HAP-1 (cell line): ENCODE results near the gene WDR70.
"Not testable (repeated sequence)": the region's sequence is repeated elsewhere in the genome, so short reads cannot be mapped to it uniquely, and the experiment has no call there.

Experiments
- DNase-seq, 2 experiments: peaks; one replicate each; pipeline ENCODE4 v3.0.0-alpha.2; 2016 to 2020; ENCODE audit warnings: low spot score in 2 of 2
- H3K27me3 ChIP-seq: fragments of 250-450 bp; sonication (Bioruptor Pico); 2 replicates; pipeline ENCODE4 v1.5.1; 2020; ENCODE audit warnings: low read depth, mild to moderate bottlenecking, moderate library complexity
- H3K36me3 ChIP-seq: fragments of 250-450 bp; sonication (Bioruptor Pico); replicated peaks from 2 replicates; pipeline ENCODE4 v1.5.1; 2020; ENCODE audit warnings: mild to moderate bottlenecking
- H3K4me1 ChIP-seq: fragments of 250-450 bp; sonication (Bioruptor Pico); 2 replicates; pipeline ENCODE4 v1.5.1; 2020; ENCODE audit warnings: mild to moderate bottlenecking
- H3K4me3 ChIP-seq: fragments of 250-450 bp; sonication (Bioruptor Pico); 2 replicates; pipeline ENCODE4 v1.5.1; 2020; ENCODE audit warnings: mild to moderate bottlenecking, moderate library complexity
- H3K9me3 ChIP-seq: fragments of 250-450 bp; sonication (Bioruptor Pico); 2 replicates; pipeline ENCODE4 v1.5.1; 2020; ENCODE audit warnings: mild to moderate bottlenecking, moderate library complexity
- in situ Hi-C: fragments of 300-500 bp; cut with MboI; formaldehyde crosslinking; loops from 3 replicates; pipeline ENCODE4 v1.14.3; 2020; ENCODE audit warnings: low sequenced_read_pairs, inconsistent platforms, mixed read lengths

Gene WDR70

GRCh38 chr5:37786862-37787519 is 407.9 kb downstream of the WDR70 start:
- in situ Hi-C loops, result no loop called here
- Histone ChIP-seq H3K27me3 (no peaks in the 10 kb centered on the region), H3K36me3 (no peaks in the 10 kb centered on the region), H3K9me3 (no peaks in the 10 kb centered on the region), H3K4me3 (no peak overlapping the region), H3K4me1 (no peaks in the 10 kb centered on the region)
- DNase-seq, result no peak

GRCh38 chr5:37787742-37788141 is 408.6 kb downstream of the WDR70 start:
- in situ Hi-C loops, result no loop called here
- H3K36me3 ChIP-seq, result no peaks in the 10 kb centered on the region
- no peak for DNase-seq

GRCh38 chr5:37789991-37790390 is 410.9 kb downstream of the WDR70 start:
- H3K9me3 ChIP-seq, result no peaks in the 10 kb centered on the region
- no peak overlapping the region for H3K4me3 ChIP-seq
- H3K27me3 ChIP-seq, result no peaks in the 10 kb centered on the region
- H3K4me1 ChIP-seq, result no peaks in the 10 kb centered on the region
- in situ Hi-C loops, result no loop called here
- H3K36me3 ChIP-seq, result no peaks in the 10 kb centered on the region
- no peak for DNase-seq

More at GRCh38 chr5:37787742-37788141, 408.6 kb downstream of the WDR70 start:
- no peaks in the 10 kb centered on the region for H3K9me3 ChIP-seq
- H3K27me3 ChIP-seq, result no peaks in the 10 kb centered on the region
- no peaks in the 10 kb centered on the region for H3K4me1 ChIP-seq
- H3K4me3 ChIP-seq, result no peak overlapping the region

GRCh38 chr5:37791321-37791720 is 412.2 kb downstream of the WDR70 start:
- no peaks in the 10 kb centered on the region for H3K4me1 ChIP-seq
- in situ Hi-C loops, result no loop called here
- H3K27me3 ChIP-seq, result no peaks in the 10 kb centered on the region
- DNase-seq, result no peak
- no peak overlapping the region for H3K4me3 ChIP-seq
- H3K9me3 ChIP-seq, result no peaks in the 10 kb centered on the region
- no peaks in the 10 kb centered on the region for H3K36me3 ChIP-seq

GRCh38 chr5:37792975-37793631 is 414.0 kb downstream of the WDR70 start:
- in situ Hi-C loops, result no loop called here
- no peak for DNase-seq
- Histone ChIP-seq H3K36me3 (no peaks in the 10 kb centered on the region), H3K9me3 (no peaks in the 10 kb centered on the region), H3K4me3 (no peak overlapping the region), H3K27me3 (no peaks in the 10 kb centered on the region), H3K4me1 (no peaks in the 10 kb centered on the region)

- H3K4me3 ChIP-seq, in situ Hi-C loops, H3K4me1 ChIP-seq: not testable (repeated sequence)
Observed at GRCh38 chr5:37795292-37795691, 416.2 kb downstream of the WDR70 start.

GRCh38 chr5:37796435-37796834 is 417.3 kb downstream of the WDR70 start:
- DNase-seq, H3K4me3 ChIP-seq, H3K27me3 ChIP-seq, H3K4me1 ChIP-seq, in situ Hi-C loops, H3K9me3 ChIP-seq, H3K36me3 ChIP-seq: not testable (repeated sequence)

More at GRCh38 chr5:37795292-37795691, 416.2 kb downstream of the WDR70 start:
- not testable (repeated sequence) for DNase-seq, H3K27me3 ChIP-seq, H3K9me3 ChIP-seq, H3K36me3 ChIP-seq

GRCh38 chr5:37799865-37800421 is 420.8 kb downstream of the WDR70 start:
- Histone ChIP-seq H3K4me3 (no peak overlapping the region), H3K9me3 (no peaks in the 10 kb centered on the region), H3K36me3 (no peaks in the 10 kb centered on the region), H3K27me3 (no peaks in the 10 kb centered on the region), H3K4me1 (no peaks in the 10 kb centered on the region)
- in situ Hi-C loops, result no loop called here
- no peak for DNase-seq

GRCh38 chr5:37801521-37801920 is 422.4 kb downstream of the WDR70 start:
- DNase-seq, result no peak
- Histone ChIP-seq H3K4me3 (no peak overlapping the region), H3K4me1 (no peaks in the 10 kb centered on the region), H3K27me3 (no peaks in the 10 kb centered on the region), H3K36me3 (no peaks in the 10 kb centered on the region), H3K9me3 (no peaks in the 10 kb centered on the region)
- in situ Hi-C loops, result no loop called here
